Keratinocyte (primary cell): Measurements from ENCODE around the gene ARHGAP12. TPM values are rescaled to one million over a fixed set of nuclear protein-coding genes. Genes with fewer than 3 reads are reported as not detected.

Experiments used
- DNase-seq: peaks from one replicate; pipeline ENCODE4 v3.0.0-alpha.2; 2011; ENCODE audit warnings: low read depth, missing footprints, low spot score
- FAIRE-seq: peaks from 2 replicates; lab custom pipeline; 2011; peaks lifted over from hg19 to GRCh38; lab: Jason Lieb, UNC
- H2AFZ ChIP-seq: 2 replicates; pipeline ENCODE4 v1.6.0; 2012; ENCODE audit warnings: low read length, control low read depth, inconsistent platforms; ENCODE audit not compliant: control insufficient read depth
- H3K27ac ChIP-seq: 2 replicates; pipeline ENCODE4 v1.5.1; 2011; ENCODE audit warnings: low read length; ENCODE audit not compliant: control insufficient read depth, insufficient read depth
- H3K27me3 ChIP-seq: 3 replicates; pipeline ENCODE4 v1.6.0; 2011; ENCODE audit warnings: low read length; ENCODE audit not compliant: control insufficient read depth, insufficient read depth; ENCODE audit errors: extremely low read depth
- H3K36me3 ChIP-seq, 2 experiments: 2 replicates in 1 of 2; 3 replicates in 1 of 2; pipeline ENCODE4 v1.5.1; 2011; ENCODE audit warnings: low read length in 2 of 2, mild to moderate bottlenecking in 1 of 2; ENCODE audit not compliant: control insufficient read depth in 2 of 2, insufficient read depth in 2 of 2; ENCODE audit errors: extremely low read depth in 1 of 2
- H3K4me1 ChIP-seq: 3 replicates; pipeline ENCODE4 v1.5.1; 2011; ENCODE audit warnings: low read length; ENCODE audit not compliant: control insufficient read depth, insufficient read depth; ENCODE audit errors: extremely low read depth
- H3K4me2 ChIP-seq: 3 replicates; pipeline ENCODE4 v1.6.0; 2011; ENCODE audit warnings: low read depth, low read length; ENCODE audit not compliant: control insufficient read depth, insufficient read depth; ENCODE audit errors: extremely low read depth
- H3K4me3 ChIP-seq, 3 experiments: fragments of 200-600 bp in 1 of 3; sonication (generic) in 1 of 3; 2 replicates in 2 of 3; 3 replicates in 1 of 3; pipeline ENCODE4 v1.5.1; 2011 to 2016; ENCODE audit warnings: low read length in 3 of 3, mild to moderate bottlenecking in 3 of 3, control low read depth in 2 of 3, inconsistent platforms in 1 of 3, low read depth in 1 of 3, mixed read lengths in 1 of 3, mixed run types in 1 of 3, moderate library complexity in 1 of 3; ENCODE audit not compliant: control insufficient read depth in 2 of 3, insufficient read depth in 2 of 3; ENCODE audit errors: extremely low read depth in 1 of 3
- H3K79me2 ChIP-seq: 2 replicates; pipeline ENCODE4 v1.6.0; 2012; ENCODE audit warnings: low read length; ENCODE audit not compliant: control insufficient read depth, insufficient read depth
- H3K9ac ChIP-seq: 3 replicates; pipeline ENCODE4 v1.6.0; 2011; ENCODE audit warnings: low read length; ENCODE audit not compliant: control insufficient read depth, insufficient read depth; ENCODE audit errors: extremely low read depth
- H3K9me1 ChIP-seq: 3 replicates; pipeline ENCODE4 v1.6.0; 2011; ENCODE audit warnings: low read length; ENCODE audit not compliant: control insufficient read depth, insufficient read depth; ENCODE audit errors: extremely low read depth
- H3K9me3 ChIP-seq: 2 replicates; pipeline ENCODE4 v1.5.1; 2012; ENCODE audit warnings: low read depth, low read length; ENCODE audit not compliant: control insufficient read depth
- H4K20me1 ChIP-seq: 3 replicates; pipeline ENCODE4 v1.6.0; 2011; ENCODE audit warnings: low read length; ENCODE audit not compliant: control insufficient read depth, insufficient read depth; ENCODE audit errors: extremely low read depth
- EZH2 ChIP-seq: IDR thresholded peaks from one replicate; pipeline ENCODE4 v1.6.1; 2012; ENCODE audit warnings: inconsistent platforms, mild to moderate bottlenecking, low read length, moderate library complexity
- dilution Hi-C: fragments of 300-500 bp; cut with MboI; formaldehyde crosslinking; loops from one replicate; pipeline ENCODE4 v1.7.0; 2020; ENCODE audit warnings: low sequenced_read_pairs; ENCODE audit not compliant: extremely low pct_ligation_motif_present
- polyA plus RNA-seq, 5 experiments: library from polyadenylated mRNA; depleted of rRNA in 3 of 5; stranded (reverse) in 3 of 5; stranded (forward) in 1 of 5; unstranded in 1 of 5; fragments of >200 nt; gene quantifications; 1 replicate in 1 of 5; 2 replicates in 3 of 5; 3 replicates in 1 of 5; pipeline versions ENCODE4 v1.2.1 to v1.2.3, GENCODE V29; 2011 to 2012; ENCODE audit warnings: missing spikeins in 2 of 5, low read depth in 1 of 5, low replicate concordance in 1 of 5
- TF ChIP-seq, protein P1 (sequence below), 3 experiments: IDR thresholded peaks in 1 of 3; conservative IDR thresholded peaks in 1 of 3; optimal IDR thresholded peaks in 1 of 3; 2 replicates in 2 of 3; 3 replicates in 1 of 3; pipeline versions ENCODE3 to v1.5.1; 2011; ENCODE audit warnings: low read length in 3 of 3, mild to moderate bottlenecking in 3 of 3, moderate library complexity in 2 of 3, control low read depth in 1 of 3, inconsistent platforms in 1 of 3; ENCODE audit not compliant: insufficient read depth in 2 of 3; ENCODE audit errors: extremely low read depth in 1 of 3

The ARHGAP12 gene
- polyA plus RNA-seq, 1 donor (not counting 4 experiments of a cell fraction or from before 2014, with no cell fraction given) = 26.6 TPM

DNA sequence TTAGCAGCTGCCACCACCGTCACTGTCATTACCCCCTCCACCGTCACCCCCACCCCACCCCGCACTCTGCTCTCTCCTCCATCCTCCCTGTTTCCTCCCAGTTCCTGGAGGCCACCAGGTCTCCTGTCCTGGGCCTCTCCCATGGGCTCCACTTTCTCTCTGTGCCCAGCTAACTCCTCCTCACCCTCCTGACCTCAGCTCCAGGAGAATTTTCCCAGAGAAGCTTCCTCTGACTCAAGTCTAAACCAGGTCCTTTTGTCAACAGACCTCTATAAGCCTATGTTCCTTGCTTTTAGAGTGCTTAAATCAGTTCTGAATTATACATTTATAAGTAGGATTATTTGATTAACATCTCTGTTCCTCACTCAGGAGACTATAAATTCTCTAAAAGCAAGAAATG, 150.0 kb downstream of the ARHGAP12 start:
- Histone ChIP-seq H3K4me1 (peaks cover 4% of the 10 kb centered on the region), H3K27ac (no peak overlapping the region), H2AFZ (no peak overlapping the region), H3K36me3 (no peaks in the 10 kb centered on the region), H3K9me3 (peaks cover 2% of the 10 kb centered on the region), H3K9me1 (no peaks in the 10 kb centered on the region), H3K4me3 (no peak overlapping the region), H3K27me3 (no peaks in the 10 kb centered on the region), H3K79me2 (no peaks in the 10 kb centered on the region), H3K4me2 (no peak overlapping the region), H3K9ac (no peak overlapping the region), H4K20me1 (no peaks in the 10 kb centered on the region)
- TF ChIP-seq, protein P1, sequence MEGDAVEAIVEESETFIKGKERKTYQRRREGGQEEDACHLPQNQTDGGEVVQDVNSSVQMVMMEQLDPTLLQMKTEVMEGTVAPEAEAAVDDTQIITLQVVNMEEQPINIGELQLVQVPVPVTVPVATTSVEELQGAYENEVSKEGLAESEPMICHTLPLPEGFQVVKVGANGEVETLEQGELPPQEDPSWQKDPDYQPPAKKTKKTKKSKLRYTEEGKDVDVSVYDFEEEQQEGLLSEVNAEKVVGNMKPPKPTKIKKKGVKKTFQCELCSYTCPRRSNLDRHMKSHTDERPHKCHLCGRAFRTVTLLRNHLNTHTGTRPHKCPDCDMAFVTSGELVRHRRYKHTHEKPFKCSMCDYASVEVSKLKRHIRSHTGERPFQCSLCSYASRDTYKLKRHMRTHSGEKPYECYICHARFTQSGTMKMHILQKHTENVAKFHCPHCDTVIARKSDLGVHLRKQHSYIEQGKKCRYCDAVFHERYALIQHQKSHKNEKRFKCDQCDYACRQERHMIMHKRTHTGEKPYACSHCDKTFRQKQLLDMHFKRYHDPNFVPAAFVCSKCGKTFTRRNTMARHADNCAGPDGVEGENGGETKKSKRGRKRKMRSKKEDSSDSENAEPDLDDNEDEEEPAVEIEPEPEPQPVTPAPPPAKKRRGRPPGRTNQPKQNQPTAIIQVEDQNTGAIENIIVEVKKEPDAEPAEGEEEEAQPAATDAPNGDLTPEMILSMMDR (optimal IDR thresholded peaks at IDR 0.05 in 1 of 3, IDR thresholded peaks at IDR 0.05 in 1 of 3, conservative IDR thresholded peaks at IDR 0.05 in 1 of 3; ENCODE audit: extremely low read depth in 1 of 3, insufficient read depth in 2 of 3, low read length in 3 of 3) = no peak
- no peak for TF ChIP-seq EZH2
- FAIRE-seq (no peak), DNase-seq (no peak)
- dilution Hi-C loops = no loop called here

DNA sequence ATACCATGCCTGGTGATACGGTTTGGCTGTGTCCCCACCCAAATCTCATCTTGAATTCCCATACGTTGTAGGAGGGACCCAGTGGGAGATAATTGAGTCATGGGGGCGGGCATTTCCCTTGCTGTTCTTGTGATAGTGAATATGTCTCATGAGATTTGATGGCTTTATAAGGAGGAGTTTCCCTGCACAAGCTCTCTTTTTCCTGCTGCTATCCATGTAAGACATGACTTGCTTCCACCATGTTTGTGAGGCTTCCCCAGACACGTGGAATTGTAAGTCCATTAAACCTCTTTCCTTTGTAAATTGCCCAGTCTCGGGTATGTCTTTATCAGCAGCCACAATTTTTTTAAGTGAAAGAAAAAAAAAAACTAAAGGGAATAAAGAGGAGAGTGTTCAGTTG, 152.5 kb downstream of the ARHGAP12 start:
- Histone ChIP-seq H3K27me3 (no peaks in the 10 kb centered on the region), H3K9me1 (no peaks in the 10 kb centered on the region), H3K4me2 (no peak overlapping the region), H3K9me3 (peaks cover 2% of the 10 kb centered on the region), H3K79me2 (no peaks in the 10 kb centered on the region), H3K27ac (no peak overlapping the region), H3K4me3 (no peak overlapping the region), H3K4me1 (peaks cover 4% of the 10 kb centered on the region), H3K36me3 (no peaks in the 10 kb centered on the region), H4K20me1 (no peaks in the 10 kb centered on the region), H2AFZ (no peak overlapping the region), H3K9ac (no peak overlapping the region)
- TF ChIP-seq, protein P1 (optimal IDR thresholded peaks at IDR 0.05 in 1 of 3, IDR thresholded peaks at IDR 0.05 in 1 of 3, conservative IDR thresholded peaks at IDR 0.05 in 1 of 3; ENCODE audit: extremely low read depth in 1 of 3, insufficient read depth in 2 of 3, low read length in 3 of 3) = no peak
- TF ChIP-seq EZH2 = no peak
- DNase-seq (no peak), FAIRE-seq (no peak)
- dilution Hi-C loops = no loop called here
